ENCODE data around the gene PRRC2A. TPM values are rescaled to one million over a fixed set of nuclear protein-coding genes. Genes with fewer than 3 reads are reported as not detected.
A peak's percentile ranks its signal among the peaks of the same experiment; 100 is the strongest.

PRRC2A gene
- total RNA-seq, 1 donor from 2014 or later: 188 TPM

DNA sequence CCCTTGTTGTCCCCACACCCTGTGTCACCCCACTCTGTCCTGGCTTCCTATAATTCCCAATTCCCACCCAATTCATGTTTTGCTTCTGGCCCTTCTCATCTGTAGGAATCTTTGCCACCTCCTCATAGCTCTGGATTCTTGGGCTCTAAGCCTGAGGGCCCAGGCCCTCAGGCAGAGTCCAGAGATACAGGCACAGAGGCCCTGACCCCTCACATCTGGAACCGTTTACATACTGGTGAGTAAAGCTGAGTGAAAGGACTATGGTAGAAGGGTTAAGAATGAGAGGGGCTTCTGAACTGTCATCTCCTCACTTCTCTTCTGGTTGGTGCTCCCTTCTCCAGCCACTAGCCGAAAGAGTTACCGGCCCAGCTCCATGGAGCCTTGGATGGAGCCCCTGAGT, 13.6 kb downstream of the PRRC2A start:
- Mint-ChIP-seq H3K4me3 (ENCODE audit: unreplicated experiment) (no peak overlapping the region), H3K27me3 (ENCODE audit: low read depth, unreplicated experiment) (no peaks in the 10 kb centered on the region), H3K36me3 (ENCODE audit: low read depth, unreplicated experiment) (peaks cover 31% of the 10 kb centered on the region), H3K27ac (ENCODE audit: unreplicated experiment) (peak overlapping the region; percentile 76), H3K9me3 (ENCODE audit: unreplicated experiment) (no peaks in the 10 kb centered on the region), H3K4me1 (ENCODE audit: low read depth, unreplicated experiment) (peaks cover 3% of the 10 kb centered on the region)
- no peak overlapping the region for H3K4me3 ChIP-seq (ENCODE audit: insufficient read depth, low read depth, low read length)
- no peak overlapping the region for H2AFZ ChIP-seq (ENCODE audit: low read depth, low read length)
- H3K36me3 ChIP-seq (ENCODE audit: insufficient read depth, low read length): peaks cover 51% of the 10 kb centered on the region
- H3K9me3 ChIP-seq (ENCODE audit: insufficient read depth, low read depth, low read length): no peaks in the 10 kb centered on the region
- FAIRE-seq: no peak
- peak overlapping the region; percentile 6 for H3K27ac ChIP-seq (ENCODE audit: low read depth, low read length)
- H3K27me3 ChIP-seq (ENCODE audit: insufficient read depth, low read length): no peaks in the 10 kb centered on the region
- no peak for TF ChIP-seq EZH2 (IDR thresholded peaks at IDR 0.05; ENCODE audit: insufficient read depth, low read length)
- TF ChIP-seq, protein P1, sequence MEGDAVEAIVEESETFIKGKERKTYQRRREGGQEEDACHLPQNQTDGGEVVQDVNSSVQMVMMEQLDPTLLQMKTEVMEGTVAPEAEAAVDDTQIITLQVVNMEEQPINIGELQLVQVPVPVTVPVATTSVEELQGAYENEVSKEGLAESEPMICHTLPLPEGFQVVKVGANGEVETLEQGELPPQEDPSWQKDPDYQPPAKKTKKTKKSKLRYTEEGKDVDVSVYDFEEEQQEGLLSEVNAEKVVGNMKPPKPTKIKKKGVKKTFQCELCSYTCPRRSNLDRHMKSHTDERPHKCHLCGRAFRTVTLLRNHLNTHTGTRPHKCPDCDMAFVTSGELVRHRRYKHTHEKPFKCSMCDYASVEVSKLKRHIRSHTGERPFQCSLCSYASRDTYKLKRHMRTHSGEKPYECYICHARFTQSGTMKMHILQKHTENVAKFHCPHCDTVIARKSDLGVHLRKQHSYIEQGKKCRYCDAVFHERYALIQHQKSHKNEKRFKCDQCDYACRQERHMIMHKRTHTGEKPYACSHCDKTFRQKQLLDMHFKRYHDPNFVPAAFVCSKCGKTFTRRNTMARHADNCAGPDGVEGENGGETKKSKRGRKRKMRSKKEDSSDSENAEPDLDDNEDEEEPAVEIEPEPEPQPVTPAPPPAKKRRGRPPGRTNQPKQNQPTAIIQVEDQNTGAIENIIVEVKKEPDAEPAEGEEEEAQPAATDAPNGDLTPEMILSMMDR (IDR thresholded peaks at IDR 0.05; ENCODE audit: insufficient read depth, low read depth, low read length): no peak
- peak overlapping the region; percentile 38 for H3K9ac ChIP-seq (ENCODE audit: low read length)
- peaks cover 34% of the 10 kb centered on the region for H3K79me2 ChIP-seq (ENCODE audit: insufficient read depth, low read length)
- H3K4me1 ChIP-seq (ENCODE audit: insufficient read depth, low read length): peaks cover 3% of the 10 kb centered on the region
- no peak for DNase-seq (ENCODE audit: low read depth)
- H3K4me2 ChIP-seq (ENCODE audit: low read length): no peak overlapping the region
- H4K20me1 ChIP-seq (ENCODE audit: insufficient read depth, low read length): peaks cover 90% of the 10 kb centered on the region

DNA sequence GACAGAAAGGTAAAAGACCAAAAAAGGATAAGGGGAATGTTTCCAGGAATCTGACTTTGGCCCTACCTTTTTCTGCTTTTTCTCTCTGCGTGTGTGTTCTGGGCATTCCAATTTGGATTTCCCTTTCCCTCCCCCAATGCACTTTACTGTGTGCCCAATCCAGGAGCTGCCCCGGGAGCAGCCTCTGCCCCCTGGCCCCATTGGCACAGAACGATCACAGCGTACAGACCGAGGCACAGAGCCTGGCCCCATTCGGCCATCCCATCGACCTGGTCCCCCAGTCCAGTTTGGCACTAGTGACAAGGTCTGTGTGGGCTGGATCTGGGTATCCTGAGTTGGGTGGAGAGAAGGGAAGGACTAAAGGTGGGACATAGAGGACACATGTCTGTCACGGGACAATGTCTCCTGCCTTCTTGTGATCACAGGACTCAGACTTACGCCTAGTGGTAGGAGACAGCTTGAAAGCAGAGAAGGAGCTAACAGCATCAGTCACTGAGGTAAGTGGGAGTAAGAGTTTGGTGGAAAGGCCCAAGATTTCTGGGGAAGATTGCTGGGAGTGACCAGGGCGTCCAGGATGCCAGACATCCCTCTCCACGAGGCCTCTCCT, 14.6 kb downstream of the PRRC2A start:
- H3K4me2 ChIP-seq (ENCODE audit: low read length): no peak overlapping the region
- Mint-ChIP-seq H3K27ac (ENCODE audit: unreplicated experiment) (peak overlapping the region; percentile 80), H3K36me3 (ENCODE audit: low read depth, unreplicated experiment) (peaks cover 36% of the 10 kb centered on the region), H3K27me3 (ENCODE audit: low read depth, unreplicated experiment) (no peaks in the 10 kb centered on the region), H3K4me3 (ENCODE audit: unreplicated experiment) (no peak overlapping the region), H3K9me3 (ENCODE audit: unreplicated experiment) (no peaks in the 10 kb centered on the region), H3K4me1 (ENCODE audit: low read depth, unreplicated experiment) (peaks cover 3% of the 10 kb centered on the region)
- no peaks in the 10 kb centered on the region for H3K27me3 ChIP-seq (ENCODE audit: insufficient read depth, low read length)
- peaks cover 11% of the 10 kb centered on the region for H3K4me1 ChIP-seq (ENCODE audit: insufficient read depth, low read length)
- H3K4me3 ChIP-seq (ENCODE audit: insufficient read depth, low read depth, low read length): no peak overlapping the region
- no peak overlapping the region for H3K9ac ChIP-seq (ENCODE audit: low read length)
- peaks cover 28% of the 10 kb centered on the region for H3K79me2 ChIP-seq (ENCODE audit: insufficient read depth, low read length)
- TF ChIP-seq EZH2 (IDR thresholded peaks at IDR 0.05; ENCODE audit: insufficient read depth, low read length): no peak
- TF ChIP-seq, protein P1 (IDR thresholded peaks at IDR 0.05; ENCODE audit: insufficient read depth, low read depth, low read length): no peak
- peaks cover 49% of the 10 kb centered on the region for H3K36me3 ChIP-seq (ENCODE audit: insufficient read depth, low read length)
- no peak overlapping the region for H3K27ac ChIP-seq (ENCODE audit: low read depth, low read length)
- H4K20me1 ChIP-seq (ENCODE audit: insufficient read depth, low read length): peaks cover 92% of the 10 kb centered on the region
- H3K9me3 ChIP-seq (ENCODE audit: insufficient read depth, low read depth, low read length): no peaks in the 10 kb centered on the region
- no peak overlapping the region for H2AFZ ChIP-seq (ENCODE audit: low read depth, low read length)
- no peak for FAIRE-seq
- no peak for DNase-seq (ENCODE audit: low read depth)
